ENCODE results near the gene NOXO1. TPM values are rescaled to one million over a fixed set of nuclear protein-coding genes. Genes with fewer than 3 reads are reported as not detected.

The NOXO1 gene
- total and polyA plus RNA-seq, 9 of the 15 experiments (the other 6 are each of a cell fraction or from before 2014, with no cell fraction given) = not detected

GRCh38 chr16:1959269-1960039 is 21.8 kb downstream of the NOXO1 start, which contains the start of gene NDUFB10 (continued):
- no peak for TF ChIP-seq ZNF407 (IDR thresholded peaks at IDR 0.05; ENCODE audit: low read depth)
- TF ChIP-seq FIP1L1 (IDR thresholded peaks at IDR 0.05; ENCODE audit: low read depth, low read length, poor library complexity, severe bottlenecking) = peak; percentile 98
- no peak for TF ChIP-seq BDP1 (IDR thresholded peaks at IDR 0.05; ENCODE audit: insufficient read depth, insufficient read length)
- no peak; the same call in 1 of the 2 replicates for TF ChIP-seq PREB (CRISPR knock-in tag; IDR thresholded peaks at IDR 0.05)
- no peak for TF ChIP-seq MAFK (IDR thresholded peaks at IDR 0.05; ENCODE audit: low read length)
- peak; percentile 61; the same call in 1 of the 2 replicates for TF ChIP-seq HDAC8 (tag; IDR thresholded peaks at IDR 0.05)
- no peak for TF ChIP-seq E2F5 (CRISPR knock-in tag; IDR thresholded peaks at IDR 0.05)
- no peak for TF ChIP-seq FOXA3 (CRISPR knock-in tag; conservative IDR thresholded peaks at IDR 0.05 in 1 of 2, IDR thresholded peaks at IDR 0.05 in 1 of 2)
- TF ChIP-seq CBX1 (IDR thresholded peaks at IDR 0.05; ENCODE audit: low read depth) = 0 out of 2 replicates have a peak, but pooled peaks have one; percentile 49
- no peak for TF ChIP-seq ZNF431 (CRISPR knock-in tag; IDR thresholded peaks at IDR 0.05)
- TF ChIP-seq NCOA6 (IDR thresholded peaks at IDR 0.05) = no peak
- TF ChIP-seq EP400 (IDR thresholded peaks at IDR 0.05) = peak; percentile 71; the same call in 1 of the 2 replicates
- TF ChIP-seq E2F4 (CRISPR knock-in tag; IDR thresholded peaks at IDR 0.05; ENCODE audit: low read depth) = no peak
- no peak for TF ChIP-seq SMAD2 (IDR thresholded peaks at IDR 0.05; ENCODE audit: low read depth, low read length)
- TF ChIP-seq SRSF9 (IDR thresholded peaks at IDR 0.05; ENCODE audit: borderline replicate concordance, low read depth, low read length) = no peak
- no peak for TF ChIP-seq ASH1L (IDR thresholded peaks at IDR 0.05; ENCODE audit: borderline replicate concordance, low read depth, partially characterized antibody)

Data from K562 (cell line).